ENCODE data around the gene ZCCHC3. TPM values are rescaled to one million over a fixed set of nuclear protein-coding genes. Genes with fewer than 3 reads are reported as not detected.
A peak's percentile ranks its signal among the peaks of the same experiment; 100 is the strongest.
"Not testable (repeated sequence)": the region's sequence is repeated elsewhere in the genome, so short reads cannot be mapped to it uniquely, and the experiment has no call there.

The ZCCHC3 gene
- total RNA-seq, result 10.6 and 11.2 TPM in 2 replicates

- DNase-seq (ENCODE audit: low read depth), result peak; percentile 97
- H3K4me3 ChIP-seq (ENCODE audit: low read depth, low read length), result peak within 1 kb of the TSS; percentile 97
- TF ChIP-seq CTCF (IDR thresholded peaks at IDR 0.05; ENCODE audit: insufficient read depth, low read depth, low read length), result peak; percentile 15
These were observed at the start of gene ZCCHC3 for GRCh38 chr20:297098-297924. TSS of gene ZCCHC3 (plus strand) at chr20:297570. CDS start at chr20:297587, 17 bp downstream.

- no peak for DNase-seq (ENCODE audit: low read depth)
- H3K4me3 ChIP-seq (ENCODE audit: low read depth, low read length), result no peak overlapping the region
- TF ChIP-seq CTCF (IDR thresholded peaks at IDR 0.05; ENCODE audit: insufficient read depth, low read depth, low read length), result no peak
These were observed 46.0 kb upstream of the ZCCHC3 start for GRCh38 chr20:251354-251753.

- no peak for TF ChIP-seq CTCF (IDR thresholded peaks at IDR 0.05; ENCODE audit: insufficient read depth, low read depth, low read length)
- no peak overlapping the region for H3K4me3 ChIP-seq (ENCODE audit: low read depth, low read length)
- no peak for DNase-seq (ENCODE audit: low read depth)
These were observed 44.6 kb upstream of the ZCCHC3 start for GRCh38 chr20:252801-253200.

- DNase-seq (ENCODE audit: low read depth); H3K4me3 ChIP-seq (ENCODE audit: low read depth, low read length): not testable (repeated sequence)
These were observed 43.9 kb upstream of the ZCCHC3 start for GRCh38 chr20:253447-253846.

- TF ChIP-seq CTCF (IDR thresholded peaks at IDR 0.05; ENCODE audit: insufficient read depth, low read depth, low read length), result no peak
- H3K4me3 ChIP-seq (ENCODE audit: low read depth, low read length), result no peak within 1 kb of the TSS
- no peak for DNase-seq (ENCODE audit: low read depth)
These were observed 40.0 kb upstream of the ZCCHC3 start, which contains the start of gene DEFB132 for GRCh38 chr20:257419-257818. TSS of gene DEFB132 (plus strand) at chr20:257724. CDS start at chr20:257779, 55 bp downstream.

GRCh38 chr20:258269-258858, 39.0 kb upstream of the ZCCHC3 start:
- DNase-seq (ENCODE audit: low read depth), result no peak
- no peak for TF ChIP-seq CTCF (IDR thresholded peaks at IDR 0.05; ENCODE audit: insufficient read depth, low read depth, low read length)
- H3K4me3 ChIP-seq (ENCODE audit: low read depth, low read length), result no peak overlapping the region

GRCh38 chr20:258963-259362, 38.4 kb upstream of the ZCCHC3 start:
- peak; percentile 47 for TF ChIP-seq CTCF (IDR thresholded peaks at IDR 0.05; ENCODE audit: insufficient read depth, low read depth, low read length)
- no peak overlapping the region for H3K4me3 ChIP-seq (ENCODE audit: low read depth, low read length)
- DNase-seq (ENCODE audit: low read depth), result peak; percentile 36

Data from fibroblast of villous mesenchyme (primary cell).